GM20000 (cell line): ENCODE data around the gene AHRR.

Experiments
- DNase-seq: peaks from one replicate; pipeline ENCODE4 v3.0.0; 2012; ENCODE audit warnings: low spot score
- CTCF ChIP-seq: IDR thresholded peaks from 2 replicates; pipeline ENCODE4 v1.5.1; 2012; ENCODE audit warnings: mild to moderate bottlenecking, control low read depth; ENCODE audit errors: extremely low read depth, missing control alignments

Gene AHRR

GRCh38 chr5:435156-435790 is 113.8 kb downstream of the AHRR start:
- TF ChIP-seq CTCF = no peak
- no peak for DNase-seq

GRCh38 chr5:435961-436640 is 114.6 kb downstream of the AHRR start:
- TF ChIP-seq CTCF = no peak
- DNase-seq = no peak

DNA sequence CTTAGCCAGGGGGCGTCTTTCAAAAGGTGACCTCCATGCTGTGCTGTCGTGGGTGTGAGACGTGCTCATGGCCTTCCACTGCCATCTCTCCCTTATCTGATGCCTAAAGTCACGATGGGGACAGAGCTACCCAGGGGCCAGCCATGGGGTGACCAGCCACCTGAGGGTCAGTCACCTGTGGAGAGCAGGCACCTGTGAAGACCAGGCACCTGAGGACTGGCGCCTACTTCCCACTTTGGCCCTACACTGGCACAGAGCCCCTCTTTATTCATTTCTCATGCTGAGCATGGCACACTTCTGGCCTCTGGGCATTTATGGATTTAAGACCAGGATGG is 115.1 kb downstream of the AHRR start:
- no peak for DNase-seq
- TF ChIP-seq CTCF = no peak

- no peak for DNase-seq
- no peak for TF ChIP-seq CTCF
Measured at GRCh38 chr5:437281-437771, 115.8 kb downstream of the AHRR start.

- no peak for DNase-seq
- no peak for TF ChIP-seq CTCF
Measured at GRCh38 chr5:438481-438981, 117.0 kb downstream of the AHRR start.

DNA sequence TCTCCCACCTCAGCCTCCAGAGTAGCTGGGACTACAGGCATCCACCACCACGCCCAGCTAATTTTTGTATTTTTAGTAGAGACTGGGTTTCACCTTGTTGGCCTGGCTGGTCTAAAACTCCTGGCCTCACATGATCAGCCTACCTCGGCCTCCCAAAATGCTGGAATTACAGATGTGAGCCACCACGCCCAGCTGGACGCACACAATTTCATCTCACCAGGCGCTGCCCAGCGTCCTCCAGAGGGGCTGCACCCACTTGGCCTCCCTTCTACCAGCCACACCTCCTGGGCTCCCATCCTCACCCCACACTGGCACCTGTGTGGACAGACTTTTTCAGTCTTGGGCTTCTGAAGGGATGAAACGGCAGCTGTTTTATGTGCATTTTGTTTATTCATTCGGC is 117.7 kb downstream of the AHRR start:
- DNase-seq = no peak
- TF ChIP-seq CTCF = no peak

DNA sequence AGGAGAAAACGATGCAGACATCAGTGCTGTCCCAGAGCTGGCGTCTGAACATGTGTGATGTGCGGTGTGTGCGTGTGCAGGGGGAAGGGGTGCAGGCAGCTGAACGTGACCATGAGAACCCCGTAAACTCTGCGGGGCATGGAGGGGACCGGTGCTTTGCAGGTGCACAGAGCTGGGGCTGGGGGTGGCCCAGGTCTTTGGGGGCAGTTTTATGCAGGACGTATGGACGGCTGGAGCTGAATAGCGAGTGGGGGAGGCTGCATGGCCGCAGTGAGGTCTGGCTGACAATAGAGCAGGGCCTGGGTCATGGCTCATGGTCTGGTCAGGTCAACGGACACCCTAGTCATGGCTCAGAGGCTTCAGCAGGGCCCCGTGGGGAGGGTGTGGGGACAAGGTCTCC is 118.1 kb downstream of the AHRR start:
- DNase-seq = no peak
- no peak for TF ChIP-seq CTCF
